Cerebellar nuclear complex (tissue), 1 donor: Measurements from ENCODE around the gene C11orf21.
A peak's percentile ranks its signal among the peaks of the same experiment; 100 is the strongest.
"Not testable (repeated sequence)": the region's sequence is repeated elsewhere in the genome, so short reads cannot be mapped to it uniquely, and the experiment has no call there.

Experiments
- DNase-seq, 2 experiments: peaks; one replicate each; lab custom pipeline; 2025; lab: John Stamatoyannopoulos, UW

C11orf21 gene

DNA sequence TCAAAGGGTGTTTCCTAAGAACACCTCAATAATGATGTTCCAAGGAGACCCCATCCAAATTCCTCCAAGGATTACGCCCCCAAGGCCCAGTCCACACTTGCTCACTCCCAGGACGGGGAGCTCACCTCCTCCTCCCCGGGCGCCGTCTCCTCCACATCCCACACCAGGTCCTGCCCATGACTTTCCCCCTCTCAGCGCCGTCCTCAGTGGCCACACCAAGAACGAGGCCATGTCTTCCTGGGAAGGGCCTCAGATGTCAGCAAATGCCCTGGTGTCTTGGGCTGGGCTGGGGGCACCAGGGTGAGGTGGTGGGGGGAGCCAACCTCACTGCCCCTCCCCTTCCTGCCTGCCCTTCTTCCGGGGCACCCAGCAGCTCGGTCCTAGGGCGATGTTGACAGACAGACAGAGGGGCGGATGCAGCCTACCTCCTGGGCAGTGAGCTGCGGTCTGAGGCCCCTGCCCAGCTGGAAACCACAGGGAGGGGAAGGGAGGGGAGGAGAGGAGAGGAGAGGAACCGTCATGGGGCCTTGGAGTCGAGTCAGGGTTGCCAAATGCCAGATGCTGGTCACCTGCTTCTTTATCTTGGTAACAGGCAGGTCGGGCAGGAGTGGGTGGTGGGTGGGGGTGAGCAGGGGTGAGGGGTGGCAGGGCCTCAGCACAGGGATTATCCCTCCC is at the start of gene C11orf21, which contains the start of gene TSPAN32:
C11orf21 (minus strand) TSS at position 288 of the 675 bp plus-strand sequence; CDS start at position 178, 110 bp downstream.
TSPAN32 (plus strand) TSS at position 383 of the 675 bp plus-strand sequence; CDS start at position 520, 137 bp downstream.
- DNase-seq: no peak

DNA sequence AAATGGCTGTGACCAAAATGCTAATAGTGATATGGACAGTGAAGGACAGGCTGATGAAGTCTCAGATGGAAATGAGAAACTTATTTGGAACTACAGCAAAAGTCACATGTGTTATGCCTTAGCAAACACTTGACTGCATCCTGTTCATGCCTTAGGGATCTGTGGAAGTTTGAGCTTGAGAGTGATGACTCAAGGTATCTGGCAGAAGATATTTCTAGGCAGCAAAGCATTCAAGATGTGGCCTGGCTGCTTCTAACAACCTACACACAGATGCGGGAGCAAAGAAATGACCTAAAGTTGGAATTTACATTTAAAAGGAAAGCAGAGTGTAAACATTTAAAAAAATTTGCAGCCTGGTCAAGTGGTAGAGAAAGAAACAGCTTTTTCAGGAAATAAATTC is 47.3 kb upstream of the C11orf21 start:
- DNase-seq: no peak

DNA sequence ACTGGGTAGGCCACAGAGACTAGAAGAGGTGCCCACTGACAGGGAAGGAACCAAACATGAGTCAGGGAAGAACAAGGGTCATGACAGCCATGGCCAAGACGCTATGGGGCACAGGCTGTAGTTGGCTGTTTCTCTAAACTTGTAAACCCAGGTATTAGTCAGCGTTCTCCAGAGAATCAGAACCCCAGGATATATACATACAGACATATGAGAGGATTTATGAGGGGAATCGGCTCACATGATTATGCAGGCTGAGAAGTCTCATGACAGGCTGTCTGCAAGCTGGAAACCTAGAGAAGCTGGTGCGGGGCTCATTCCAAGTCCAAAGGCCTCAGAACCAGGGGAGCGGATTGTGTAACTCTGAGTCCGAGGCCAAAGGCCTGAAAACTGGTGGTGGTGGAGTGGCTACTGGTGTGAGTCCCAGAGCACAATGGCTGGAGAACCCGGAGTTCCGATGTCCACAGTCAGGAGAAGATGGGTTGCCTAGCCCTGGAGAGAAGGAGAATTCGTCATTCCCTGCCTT is 45.7 kb upstream of the C11orf21 start:
- no peak for DNase-seq

DNA sequence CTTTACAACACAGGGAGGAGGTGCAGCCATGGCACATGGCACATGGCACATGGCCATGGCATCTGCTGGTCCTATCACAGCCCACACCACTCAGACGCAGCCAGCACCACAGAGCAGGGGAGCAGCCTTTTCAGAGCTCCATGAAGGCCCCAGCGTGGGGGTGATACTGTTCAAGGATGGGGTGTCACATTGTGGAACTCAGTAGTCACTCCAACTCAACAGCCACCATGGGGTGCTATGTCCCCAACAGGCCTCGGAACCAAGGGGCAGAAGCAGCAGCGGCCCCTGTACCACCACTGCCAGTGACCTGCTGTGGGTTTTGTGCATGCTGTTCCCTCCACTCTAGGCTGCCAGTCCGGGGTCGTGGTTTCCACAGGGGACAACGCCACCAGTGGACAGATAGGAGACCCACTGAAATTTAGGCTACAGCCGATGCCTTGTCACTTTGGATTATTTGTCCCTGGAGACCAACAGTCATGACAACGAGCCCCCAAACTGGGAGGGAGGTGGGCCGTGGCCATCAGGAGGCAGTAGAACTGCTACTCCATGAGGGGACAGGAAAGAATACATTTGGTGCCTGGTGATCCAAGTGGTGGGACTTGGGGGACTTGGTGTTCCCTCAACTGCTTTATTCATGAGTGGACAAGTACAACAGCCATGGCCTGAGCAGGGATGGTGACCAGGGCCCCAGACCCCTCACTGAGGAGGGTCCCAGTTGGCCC is 45.0 kb upstream of the C11orf21 start:
- no peak for DNase-seq

DNA sequence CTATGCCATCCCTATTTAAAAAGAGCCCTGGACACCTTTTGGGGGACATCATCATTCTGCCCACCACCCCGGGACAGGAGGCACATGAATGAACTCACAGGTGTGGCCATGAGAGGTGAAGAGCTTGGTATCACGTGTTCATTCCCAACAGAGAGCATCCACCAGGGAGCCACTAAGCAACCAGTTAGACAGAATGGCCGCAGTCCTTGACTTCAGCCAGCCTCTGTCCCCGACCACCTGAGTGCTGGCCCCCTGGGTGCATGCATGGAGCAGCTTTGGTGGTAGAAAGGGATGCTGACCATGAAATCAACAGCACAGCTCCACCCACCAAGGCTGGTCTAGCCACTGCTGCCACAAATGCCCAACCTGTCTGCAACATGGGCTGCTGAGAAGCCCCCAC is 44.3 kb upstream of the C11orf21 start:
- DNase-seq: no peak

DNA sequence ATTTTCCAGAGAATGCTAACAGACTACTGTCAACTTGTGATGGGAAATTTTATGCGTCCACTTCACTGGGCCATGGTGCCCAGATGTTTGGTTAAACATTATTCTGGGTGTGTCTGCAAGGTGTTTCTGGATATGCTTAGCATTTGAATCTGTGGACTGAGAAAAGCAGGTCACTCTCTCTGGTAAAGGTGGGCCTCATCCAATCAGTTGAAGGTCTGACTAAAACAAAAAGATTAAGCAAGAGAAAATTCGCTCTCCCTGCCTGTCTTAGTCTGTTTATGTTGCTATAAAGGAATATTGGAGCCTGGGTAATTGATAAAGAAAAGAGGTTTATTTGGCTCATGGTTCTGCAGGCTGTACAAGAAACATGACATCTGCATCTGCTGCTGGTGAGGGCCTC is 43.3 kb upstream of the C11orf21 start:
- no peak for DNase-seq

DNA sequence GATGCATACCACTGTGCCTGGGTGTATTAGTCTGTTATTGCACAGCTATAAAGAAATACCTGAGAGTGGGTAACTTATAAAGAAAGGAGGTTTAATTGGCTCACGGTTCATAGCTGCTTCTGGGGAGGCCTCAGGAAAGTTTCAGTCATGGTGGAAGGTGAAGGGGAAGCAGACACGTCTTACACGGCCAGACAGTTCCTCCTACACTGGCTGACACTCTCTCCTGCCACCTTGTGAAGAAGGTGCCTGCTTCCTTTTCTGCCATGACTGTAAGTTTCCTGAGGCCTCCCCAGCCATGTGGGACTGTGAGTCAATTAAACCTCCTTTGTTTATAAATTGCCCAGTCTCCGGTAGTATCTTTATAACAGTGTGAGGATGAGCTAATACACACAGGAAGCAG is 41.8 kb upstream of the C11orf21 start:
- no peak for DNase-seq

DNA sequence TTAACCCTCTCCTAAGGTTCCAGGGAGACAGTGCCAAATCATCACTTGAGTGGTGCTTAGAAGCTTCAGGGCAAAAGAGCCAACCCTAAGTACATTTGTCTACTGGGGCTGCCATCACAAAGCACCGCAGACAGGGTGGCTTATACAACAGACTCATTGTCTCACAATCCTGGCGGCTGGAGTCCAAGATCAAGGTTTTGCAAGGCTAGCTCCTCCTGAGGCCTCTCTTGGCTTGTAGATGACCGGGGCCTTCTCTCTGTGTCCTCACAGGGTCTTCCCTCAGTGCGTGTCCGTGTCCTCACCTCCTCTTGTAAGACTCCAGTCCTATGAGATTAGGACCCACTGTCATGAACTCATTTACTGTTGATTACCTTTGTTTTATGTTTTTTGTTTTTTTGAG is 41.3 kb upstream of the C11orf21 start:
- DNase-seq: no peak

DNA sequence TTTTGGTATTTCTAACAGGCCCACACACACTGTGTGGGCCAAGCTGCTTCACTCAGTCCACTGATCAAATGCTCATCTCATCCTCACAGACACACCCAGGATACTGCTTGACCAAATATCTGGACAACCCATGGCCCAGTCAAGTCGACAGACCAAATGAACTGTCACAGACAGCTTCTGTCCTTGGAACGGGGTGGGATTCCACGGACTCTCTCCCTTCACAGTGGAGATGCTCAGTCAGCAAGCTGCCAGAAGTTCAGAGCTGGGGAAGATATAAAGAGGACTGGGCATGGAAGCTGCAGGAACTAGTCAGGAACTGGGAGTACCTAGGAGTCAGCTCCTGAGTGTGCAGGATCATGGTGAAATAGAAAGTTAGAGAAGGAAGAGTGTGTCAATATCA is 40.8 kb upstream of the C11orf21 start:
- DNase-seq: no peak

DNA sequence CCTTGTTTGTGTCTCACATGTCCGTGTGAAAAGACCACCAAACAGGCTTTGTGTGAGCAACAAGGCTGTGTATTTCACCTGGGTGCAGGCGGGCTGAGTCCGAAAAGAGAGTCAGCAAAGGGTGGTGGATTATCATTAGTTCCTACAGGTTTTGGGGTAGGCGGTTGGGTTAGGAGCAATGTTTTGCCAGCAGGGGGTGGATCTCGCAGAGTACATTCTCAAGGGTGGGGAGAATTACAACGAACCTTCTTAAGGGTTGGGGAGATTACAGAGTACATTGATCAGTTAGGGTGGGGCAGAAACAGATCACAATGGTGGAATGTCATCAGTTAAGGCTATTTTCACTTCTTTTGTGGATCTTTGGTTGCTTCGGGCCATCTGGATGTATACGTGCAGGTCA is 37.0 kb upstream of the C11orf21 start:
- not testable (repeated sequence) for DNase-seq

DNA sequence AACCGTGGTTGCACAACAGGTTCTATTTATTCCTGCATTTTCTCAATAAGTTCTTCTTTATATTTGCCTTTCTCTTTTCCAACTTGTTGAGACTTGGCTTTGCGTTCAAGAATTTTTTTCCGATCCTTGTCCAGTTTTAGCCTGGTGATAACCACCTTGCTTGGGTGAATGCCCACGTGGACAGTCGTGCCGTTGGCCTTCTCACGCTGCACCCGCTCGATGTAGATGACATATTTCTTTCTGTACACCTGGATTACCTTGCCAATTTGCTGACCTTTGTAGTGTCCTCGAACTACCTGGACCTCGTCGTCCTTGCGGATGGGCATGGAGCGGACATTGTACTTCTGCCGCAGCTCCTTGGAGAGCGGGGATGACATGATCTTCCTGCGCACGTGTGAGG is 33.6 kb upstream of the C11orf21 start:
- not testable (repeated sequence) for DNase-seq

DNA sequence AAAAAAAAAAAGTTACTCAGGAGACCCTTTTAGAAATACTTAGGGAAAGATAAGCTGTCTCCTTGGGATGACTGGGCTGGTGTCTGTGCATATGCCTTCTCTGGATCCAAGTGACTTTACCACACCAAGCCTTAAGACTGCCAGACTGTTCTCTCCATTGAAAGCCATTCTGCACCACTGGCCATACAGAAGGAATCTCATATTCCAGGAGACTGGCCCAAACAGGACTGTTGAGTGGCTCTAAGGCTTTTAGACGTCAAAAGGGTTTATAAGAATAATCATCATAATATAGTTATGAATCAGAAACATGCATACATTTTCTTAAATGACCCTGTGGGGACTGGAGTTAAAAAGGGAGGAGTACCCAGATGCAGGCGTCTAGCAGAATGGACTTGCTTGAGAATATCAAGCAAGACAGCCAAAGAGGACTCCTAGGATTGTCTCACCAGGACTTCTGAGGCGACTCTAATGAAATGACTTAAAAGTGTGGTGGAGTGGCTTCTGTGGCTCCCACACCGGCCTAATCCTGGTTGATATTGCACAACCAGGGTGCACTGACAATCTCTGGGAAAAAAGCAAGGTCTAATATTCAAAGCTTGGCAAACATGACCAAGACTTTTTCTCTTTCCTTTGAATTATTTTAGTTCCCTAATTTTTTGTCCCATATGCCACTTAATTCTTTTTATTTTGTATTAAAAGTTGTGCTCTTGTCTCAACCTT is 31.9 kb upstream of the C11orf21 start:
- DNase-seq: not testable (repeated sequence)

DNA sequence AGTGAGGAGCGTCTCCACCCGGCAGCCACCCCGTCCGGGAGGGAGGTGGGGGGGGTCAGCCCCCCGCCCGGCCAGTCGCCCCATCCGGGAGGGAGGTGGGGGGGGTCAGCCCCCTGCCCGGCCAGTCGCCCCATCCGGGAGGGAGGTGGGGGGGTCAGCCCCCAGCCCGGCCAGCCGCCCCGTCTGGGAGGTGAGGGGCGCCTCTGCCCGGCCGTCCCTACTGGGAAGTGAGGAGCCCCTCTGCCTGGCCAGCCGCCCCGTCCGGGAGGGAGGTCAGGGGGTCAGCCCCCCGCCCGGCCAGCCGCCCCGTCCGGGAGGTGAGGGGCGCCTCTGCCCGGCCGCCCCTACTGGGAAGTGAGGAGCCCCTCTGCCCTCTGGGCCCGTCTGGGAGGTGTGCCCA is 30.9 kb upstream of the C11orf21 start:
- DNase-seq: not testable (repeated sequence)

DNA sequence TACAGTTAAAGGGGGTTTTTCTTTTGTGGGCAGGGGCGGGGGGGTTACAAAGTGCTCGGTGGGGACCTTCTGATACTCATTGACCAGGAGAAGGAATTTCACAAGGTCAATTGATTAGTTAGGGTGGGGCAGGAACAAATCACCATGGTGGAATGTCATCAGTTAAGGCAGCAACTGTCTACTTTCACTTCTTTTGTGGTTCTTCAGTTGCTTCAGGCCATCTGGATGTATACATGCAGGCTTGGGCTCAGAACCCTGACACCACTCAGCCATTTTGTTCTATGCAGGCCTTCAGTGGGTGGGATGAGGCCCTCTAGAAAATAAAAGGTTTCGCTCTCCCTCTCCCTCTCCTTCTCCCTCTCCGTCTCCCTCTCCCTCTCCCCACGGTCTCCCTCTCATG is 29.7 kb upstream of the C11orf21 start:
- no peak for DNase-seq

DNA sequence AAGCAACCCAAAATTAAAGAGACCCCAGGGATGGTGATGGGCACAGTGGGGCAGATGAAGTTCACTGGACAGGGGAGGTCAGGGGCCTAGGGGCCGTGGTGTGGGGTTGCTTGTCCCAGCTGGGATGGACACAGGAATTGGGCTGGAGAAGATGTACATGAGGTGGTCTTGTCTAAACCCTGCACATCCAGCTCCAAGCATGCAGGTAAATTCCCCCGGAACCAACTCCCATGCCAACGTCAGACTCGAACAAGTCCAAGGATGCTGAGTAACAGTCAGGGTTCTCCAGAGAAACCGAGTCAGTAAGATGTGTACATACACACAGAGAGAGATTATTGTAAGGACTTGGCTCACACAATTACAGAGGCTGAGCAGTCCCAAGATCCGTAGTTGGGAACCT is 29.0 kb upstream of the C11orf21 start:
- DNase-seq: no peak

DNA sequence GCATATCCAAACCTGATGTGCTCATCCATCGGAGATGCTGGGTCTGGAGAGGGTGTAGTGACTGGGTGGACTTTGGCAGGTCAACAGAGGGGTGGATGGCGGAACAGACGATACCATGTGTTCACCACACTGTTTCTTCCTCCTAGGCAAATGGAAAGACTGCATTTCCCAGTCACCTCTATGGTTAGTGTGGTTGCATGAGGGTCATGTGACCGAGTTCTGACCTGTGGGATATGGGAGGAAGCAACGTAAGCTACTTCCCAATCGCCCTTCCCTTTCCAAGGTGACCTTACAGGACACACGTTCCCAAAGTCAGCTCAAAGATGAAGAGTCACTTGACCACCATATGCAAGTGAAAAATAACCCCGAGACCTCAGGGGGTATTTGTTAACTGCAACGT is 27.8 kb upstream of the C11orf21 start:
- DNase-seq: no peak

DNA sequence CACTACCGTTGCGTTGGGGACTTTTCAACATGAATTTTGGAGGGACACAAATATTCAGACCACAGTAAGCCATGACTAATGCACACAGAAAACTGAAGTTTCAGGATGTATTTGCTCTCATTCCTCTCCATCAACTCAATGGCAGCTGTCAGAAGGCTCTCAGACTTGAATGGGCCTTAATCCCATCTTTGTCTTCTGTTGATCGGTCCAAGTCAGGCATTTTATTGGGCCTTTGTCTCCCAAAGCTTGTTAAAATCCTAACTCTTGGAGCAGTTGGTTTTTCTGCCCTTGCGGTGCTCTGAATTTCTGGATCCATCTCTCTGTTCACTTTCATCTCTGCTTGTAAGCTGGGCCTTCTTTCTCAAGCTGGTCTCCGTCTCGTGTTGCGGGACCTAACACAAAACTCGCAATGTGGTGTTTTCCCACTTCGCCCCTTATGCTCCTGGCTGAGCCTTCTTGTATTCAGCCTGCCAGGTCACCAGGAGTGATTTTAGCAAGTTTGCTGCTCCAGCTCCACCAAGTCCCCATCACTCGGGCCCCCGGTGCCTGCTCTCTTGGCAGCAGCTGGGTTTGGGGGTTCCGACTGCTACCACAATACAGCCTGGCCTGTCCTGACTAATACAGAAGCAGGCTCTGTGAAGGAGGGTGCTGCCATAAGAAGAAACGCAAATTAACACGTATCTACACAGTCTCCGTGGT is 27.1 kb upstream of the C11orf21 start:
- no peak for DNase-seq

DNA sequence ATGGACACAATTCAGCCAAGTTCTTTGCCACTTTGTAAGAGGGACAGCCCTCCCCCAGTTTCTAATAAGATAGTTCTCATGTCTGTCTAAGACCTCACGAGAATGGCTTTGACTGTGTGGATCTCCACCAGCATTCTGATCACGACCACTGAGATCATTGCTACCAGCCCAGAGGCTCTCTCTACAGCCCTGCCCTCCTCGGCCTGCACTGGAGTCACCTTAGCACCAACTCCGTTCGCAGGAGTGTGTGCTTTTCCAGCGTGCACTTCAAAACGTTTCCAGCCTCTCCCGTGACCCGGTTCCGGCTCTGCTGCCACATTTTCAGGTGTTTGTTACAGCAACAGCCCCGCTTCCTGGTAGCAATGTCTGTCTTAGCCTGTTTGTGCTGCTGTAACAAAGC is 26.3 kb upstream of the C11orf21 start:
- DNase-seq: no peak

DNA sequence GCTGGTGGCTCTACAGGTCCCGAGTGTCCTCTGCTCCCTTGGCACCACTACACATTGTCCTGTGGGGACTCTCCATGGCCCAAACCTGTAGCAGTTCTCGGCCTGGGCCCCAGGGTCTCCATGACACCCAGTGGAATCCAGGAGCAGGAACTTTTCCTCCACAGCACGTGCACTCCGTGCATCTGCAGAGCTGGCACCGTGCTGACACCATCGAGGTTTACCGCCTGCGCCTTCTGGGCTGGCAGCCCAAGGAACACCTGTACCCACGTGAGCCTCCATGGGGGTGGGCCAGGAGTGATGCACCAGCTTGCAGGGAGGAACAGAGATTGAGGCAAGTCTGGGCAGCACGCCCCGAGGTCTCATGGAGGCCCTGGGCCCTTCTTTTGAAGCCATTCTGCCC is 25.3 kb upstream of the C11orf21 start:
- DNase-seq: no peak

DNA sequence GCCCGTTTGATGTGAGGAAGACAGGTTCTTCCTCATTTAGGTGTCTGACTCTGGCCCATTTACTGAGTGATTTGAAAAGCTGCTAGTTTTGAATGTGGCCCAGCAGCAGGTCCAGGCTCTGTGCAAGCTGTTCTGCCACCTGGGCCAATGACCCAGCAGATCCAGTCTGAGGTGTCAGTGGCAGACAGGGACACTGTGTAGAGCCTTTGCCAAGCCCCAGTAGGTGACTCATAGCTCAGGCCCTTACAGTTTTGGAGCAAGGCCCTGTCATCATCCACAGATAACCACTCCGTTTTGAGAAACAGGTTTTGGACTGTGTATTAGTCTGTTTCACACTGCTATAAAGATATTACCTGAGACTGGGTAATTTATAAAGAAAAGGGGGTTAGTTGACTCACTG is 24.0 kb upstream of the C11orf21 start:
- peak; percentile 93 to 96 for DNase-seq

DNA sequence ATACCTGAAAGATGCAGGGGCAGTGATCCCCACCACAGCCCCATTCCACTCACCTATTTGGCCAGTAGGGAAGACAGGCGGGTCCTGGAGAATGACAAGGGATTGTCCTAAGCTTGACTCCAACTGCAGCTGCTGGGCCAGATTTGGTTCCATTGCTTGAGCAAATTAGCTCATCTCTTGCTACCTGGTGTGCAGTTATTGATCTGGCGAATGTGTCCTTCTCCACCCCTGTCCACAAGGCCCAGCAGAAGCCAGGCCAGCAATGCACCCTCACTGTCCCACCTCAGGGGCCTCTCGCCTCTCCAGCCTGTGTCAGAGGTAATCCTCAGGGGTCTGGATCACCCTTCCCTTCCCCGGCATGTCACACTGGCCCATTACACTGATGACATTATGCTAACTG is 23.4 kb upstream of the C11orf21 start:
- DNase-seq: no peak

DNA sequence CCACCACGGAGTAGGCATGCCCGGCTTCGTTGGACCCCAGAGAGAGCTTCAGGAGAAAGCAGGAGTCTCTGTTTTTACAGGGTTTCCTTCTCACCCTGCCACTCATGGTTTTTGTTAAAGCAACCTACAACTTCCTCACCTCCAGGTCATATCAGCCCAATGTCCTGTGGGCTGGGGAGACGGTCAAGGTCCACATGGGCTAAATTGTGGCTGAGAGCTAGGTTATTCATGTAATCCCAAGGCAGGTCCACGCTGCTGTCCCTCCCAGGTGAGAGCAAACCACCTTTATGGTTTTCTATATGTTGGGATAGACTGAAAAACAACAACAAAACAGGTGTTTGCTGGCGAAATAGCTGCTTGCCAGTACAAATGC is 19.6 kb upstream of the C11orf21 start:
- DNase-seq: no peak
